Left lobe of liver (tissue), 2 donors: ENCODE data around the gene TAF9. TPM values are rescaled to one million over a fixed set of nuclear protein-coding genes. Genes with fewer than 3 reads are reported as not detected.
"Not testable (repeated sequence)": the region's sequence is repeated elsewhere in the genome, so short reads cannot be mapped to it uniquely, and the experiment has no call there.

Source experiments
- ATAC-seq: fragments of 200-7000 bp; cut with Tn5 transposase; one replicate; pipeline ENCODE4 v1.9.1; 2020; ENCODE audit warnings: mild to moderate bottlenecking, moderate library complexity
- DNase-seq: peaks from one replicate; pipeline ENCODE4 v3.0.0-alpha.2; 2020; ENCODE audit warnings: low spot score
- total RNA-seq: library from RNA; stranded (reverse); gene quantifications from one replicate; pipeline ENCODE4 v1.2.1, GENCODE V29; 2021
- donor health status: DM: no; HTN: no; CAD: no; lungs with moderate emphysema.
- donor health status: DM: no; HTN: yes; CAD: no.

Gene TAF9
- 20.0 TPM for total RNA-seq

GRCh38 chr5:69369340-69370121 is at the start of gene TAF9, which contains the start of the genes AK6 and RAD17:
TSS of gene TAF9 (minus strand) at chr5:69369520. CDS start at chr5:69365737, 3,783 bp downstream.
TSS of gene AK6 (minus strand) at chr5:69369520. CDS start at chr5:69369490, 30 bp downstream.
TSS of gene RAD17 (plus strand) at chr5:69369818. CDS start at chr5:69372209, 2,391 bp downstream.
- DNase-seq (peak; percentile 97), ATAC-seq (peak; percentile 97)

- DNase-seq, result no peak
- no peak for ATAC-seq
Measured at GRCh38 chr5:69418554-69418953, 49.2 kb upstream of the TAF9 start.

GRCh38 chr5:69416699-69417098 is 47.4 kb upstream of the TAF9 start:
- ATAC-seq, result no peak
- DNase-seq, result no peak

GRCh38 chr5:69416180-69416579 is 46.9 kb upstream of the TAF9 start:
- no peak for DNase-seq
- no peak for ATAC-seq

GRCh38 chr5:69415584-69415958 is 46.3 kb upstream of the TAF9 start:
- ATAC-seq, result peak; percentile 56
- peak; percentile 55 for DNase-seq

GRCh38 chr5:69414885-69415583 is 45.7 kb upstream of the TAF9 start, which contains the start of gene MARVELD2:
TSS of gene MARVELD2 (plus strand) at chr5:69415116. CDS start at chr5:69419386, 4,270 bp downstream.
- ATAC-seq, result peak; percentile 96
- DNase-seq, result peak; percentile 96

GRCh38 chr5:69404659-69405330 is 35.5 kb upstream of the TAF9 start:
- DNase-seq (no peak), ATAC-seq (no peak)

GRCh38 chr5:69378376-69378775 is 9.1 kb upstream of the TAF9 start:
- ATAC-seq, result no peak
- DNase-seq, result no peak

- ATAC-seq (no peak), DNase-seq (no peak)
Measured at GRCh38 chr5:69374911-69375446, 5.7 kb upstream of the TAF9 start.

GRCh38 chr5:69372394-69372793 is 3.1 kb upstream of the TAF9 start:
- ATAC-seq, result no peak
- no peak for DNase-seq

- not testable (repeated sequence) for DNase-seq, ATAC-seq
Measured at GRCh38 chr5:69370335-69370734, 1.0 kb upstream of the TAF9 start.

GRCh38 chr5:69368458-69369339 is 621 bp downstream of the TAF9 start:
- peak; percentile 65 for ATAC-seq
- DNase-seq, result no peak

GRCh38 chr5:69367697-69368279 is 1.5 kb downstream of the TAF9 start:
- DNase-seq, result no peak
- no peak for ATAC-seq

GRCh38 chr5:69364850-69365249 is 4.5 kb downstream of the TAF9 start:
- no peak for ATAC-seq
- no peak for DNase-seq

GRCh38 chr5:69364414-69364813 is 4.9 kb downstream of the TAF9 start:
- ATAC-seq (no peak), DNase-seq (no peak)

GRCh38 chr5:69360442-69360841 is 8.9 kb downstream of the TAF9 start:
- DNase-seq (no peak), ATAC-seq (no peak)

GRCh38 chr5:69359699-69360098 is 9.6 kb downstream of the TAF9 start:
- ATAC-seq (no peak), DNase-seq (no peak)

- DNase-seq, result no peak
- no peak for ATAC-seq
Measured at GRCh38 chr5:69350664-69351063, 18.7 kb downstream of the TAF9 start.

- no peak for DNase-seq
- ATAC-seq, result no peak
Measured at GRCh38 chr5:69343083-69343482, 26.2 kb downstream of the TAF9 start.
